ENCODE results near the gene MYLK. TPM values are rescaled to one million over a fixed set of nuclear protein-coding genes. Genes with fewer than 3 reads are reported as not detected.

Gene MYLK
- total RNA-seq, 2 experiments from 2014 or later = 0.22 TPM; not detected in 1

DNA sequence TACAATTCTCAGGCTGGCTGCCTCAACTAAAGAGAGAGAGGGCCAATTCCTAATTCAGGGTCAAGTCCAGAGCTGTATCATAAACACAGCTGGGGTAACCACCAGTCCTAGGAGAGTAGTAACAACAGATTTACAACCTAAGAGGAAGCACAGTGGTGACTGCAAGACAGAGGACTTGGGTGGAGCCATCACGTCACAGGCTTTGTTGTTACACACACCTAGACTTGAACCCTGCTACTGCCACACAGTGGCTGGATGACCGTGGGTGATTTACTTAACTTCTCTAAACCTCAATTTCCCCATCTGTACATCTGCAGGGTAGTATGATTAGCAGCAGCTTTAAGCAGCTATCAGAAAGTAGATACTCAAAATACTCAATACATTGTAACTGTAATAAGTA lies 78.6 kb downstream of the MYLK start:
- DNase-seq = no peak
- ChIA-PET CTCF (interaction anchor here (1.1 kb wide), 1 partner anchor 23 kb away, joined by 3 read pairs; no protein-coding TSS in a partner anchor), POLR2A (no interaction called here)
- Mint-ChIP-seq H3K27me3 (peaks cover 4% of the 10 kb centered on the region), H3K27ac (no peak overlapping the region), H3K4me1 (ENCODE audit: low read depth) (no peaks in the 10 kb centered on the region), H3K9me3 (no peaks in the 10 kb centered on the region), H3K4me3 (no peak overlapping the region), H3K36me3 (ENCODE audit: low read depth) (no peaks in the 10 kb centered on the region)
- H3K9me3 ChIP-seq (ENCODE audit: control insufficient read depth in 1 of 2, insufficient read depth in 1 of 2, low read length in 2 of 2) = no peaks in the 10 kb centered on the region
- H3K27me3 ChIP-seq (ENCODE audit: control insufficient read depth in 1 of 2, insufficient read depth in 2 of 2, low read length in 2 of 2) = peaks cover 0 to 3% of the 10 kb centered on the region in 2 experiments
- H3K4me3 ChIP-seq (ENCODE audit: low read length) = no peak overlapping the region
- H3K27ac ChIP-seq (ENCODE audit: low read depth in 1 of 2, low read length in 2 of 2) = no peak overlapping the region
- H3K36me3 ChIP-seq (ENCODE audit: insufficient read depth, low read length) = no peaks in the 10 kb centered on the region
- ATAC-seq (ENCODE audit: poor library complexity) = no peak
- H3K4me1 ChIP-seq (ENCODE audit: insufficient read depth, low read length) = no peaks in the 10 kb centered on the region
- TF ChIP-seq, protein P1, sequence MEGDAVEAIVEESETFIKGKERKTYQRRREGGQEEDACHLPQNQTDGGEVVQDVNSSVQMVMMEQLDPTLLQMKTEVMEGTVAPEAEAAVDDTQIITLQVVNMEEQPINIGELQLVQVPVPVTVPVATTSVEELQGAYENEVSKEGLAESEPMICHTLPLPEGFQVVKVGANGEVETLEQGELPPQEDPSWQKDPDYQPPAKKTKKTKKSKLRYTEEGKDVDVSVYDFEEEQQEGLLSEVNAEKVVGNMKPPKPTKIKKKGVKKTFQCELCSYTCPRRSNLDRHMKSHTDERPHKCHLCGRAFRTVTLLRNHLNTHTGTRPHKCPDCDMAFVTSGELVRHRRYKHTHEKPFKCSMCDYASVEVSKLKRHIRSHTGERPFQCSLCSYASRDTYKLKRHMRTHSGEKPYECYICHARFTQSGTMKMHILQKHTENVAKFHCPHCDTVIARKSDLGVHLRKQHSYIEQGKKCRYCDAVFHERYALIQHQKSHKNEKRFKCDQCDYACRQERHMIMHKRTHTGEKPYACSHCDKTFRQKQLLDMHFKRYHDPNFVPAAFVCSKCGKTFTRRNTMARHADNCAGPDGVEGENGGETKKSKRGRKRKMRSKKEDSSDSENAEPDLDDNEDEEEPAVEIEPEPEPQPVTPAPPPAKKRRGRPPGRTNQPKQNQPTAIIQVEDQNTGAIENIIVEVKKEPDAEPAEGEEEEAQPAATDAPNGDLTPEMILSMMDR (IDR thresholded peaks at IDR 0.05) = no peak
- intact Hi-C loops (cut with DNase I, micrococcal nuclease) = no loop called here

DNA sequence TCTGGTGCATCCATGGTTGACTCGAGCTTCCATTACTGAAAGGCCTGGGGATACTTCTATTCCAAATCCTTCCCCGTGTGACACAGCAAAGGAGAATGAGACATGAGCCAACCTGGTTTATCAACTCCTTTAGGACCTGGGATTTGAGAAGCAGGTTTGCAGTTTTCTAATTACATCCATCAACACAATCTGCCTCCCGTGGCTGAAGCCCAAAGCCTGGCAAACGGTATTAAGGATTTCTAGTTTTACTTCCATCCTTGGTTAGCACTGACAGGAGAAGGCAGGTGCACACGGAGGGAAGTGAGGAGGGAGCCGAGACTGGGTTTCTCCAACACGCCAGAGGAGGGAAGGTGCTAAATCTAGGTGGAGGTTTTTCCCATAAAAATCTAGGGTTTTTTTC lies 79.0 kb downstream of the MYLK start:
- ChIA-PET POLR2A (no interaction called here), CTCF (no interaction called here)
- H3K36me3 ChIP-seq (ENCODE audit: insufficient read depth, low read length) = no peaks in the 10 kb centered on the region
- TF ChIP-seq, protein P1 (IDR thresholded peaks at IDR 0.05) = no peak
- Mint-ChIP-seq H3K36me3 (ENCODE audit: low read depth) (no peaks in the 10 kb centered on the region), H3K4me1 (ENCODE audit: low read depth) (no peaks in the 10 kb centered on the region), H3K27me3 (peaks cover 4% of the 10 kb centered on the region), H3K4me3 (no peak overlapping the region), H3K9me3 (no peaks in the 10 kb centered on the region), H3K27ac (no peak overlapping the region)
- H3K27me3 ChIP-seq (ENCODE audit: control insufficient read depth in 1 of 2, insufficient read depth in 2 of 2, low read length in 2 of 2) = peaks cover 0 to 3% of the 10 kb centered on the region in 2 experiments
- H3K27ac ChIP-seq (ENCODE audit: low read depth in 1 of 2, low read length in 2 of 2) = no peak overlapping the region
- no peak for DNase-seq
- intact Hi-C loops (cut with DNase I, micrococcal nuclease) = no loop called here
- H3K9me3 ChIP-seq (ENCODE audit: control insufficient read depth in 1 of 2, insufficient read depth in 1 of 2, low read length in 2 of 2) = no peaks in the 10 kb centered on the region
- no peak for ATAC-seq (ENCODE audit: poor library complexity)
- no peaks in the 10 kb centered on the region for H3K4me1 ChIP-seq (ENCODE audit: insufficient read depth, low read length)
- H3K4me3 ChIP-seq (ENCODE audit: low read length) = no peak overlapping the region

DNA sequence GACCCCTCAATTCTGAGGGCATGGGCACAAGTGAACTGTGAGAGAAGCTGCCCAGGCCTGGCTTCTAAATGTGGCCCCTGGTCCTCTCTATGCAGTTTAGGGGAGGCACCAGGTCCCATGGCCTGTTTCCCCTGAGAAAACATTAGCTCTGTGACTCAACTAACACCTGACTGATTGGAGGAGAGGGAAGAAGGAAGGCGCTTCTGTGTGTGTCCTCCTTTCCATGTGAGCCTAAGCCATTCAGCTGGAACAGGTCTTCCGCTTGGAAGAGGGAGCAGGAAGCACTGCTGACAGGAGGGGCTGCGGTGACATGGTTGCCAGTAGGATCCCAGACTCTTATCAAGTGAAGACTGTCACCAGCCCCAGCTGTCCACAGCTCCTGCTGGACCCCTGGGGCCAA lies 79.5 kb downstream of the MYLK start:
- H3K27me3 Mint-ChIP-seq = peaks cover 4% of the 10 kb centered on the region
- Histone ChIP-seq H3K4me3 (ENCODE audit: low read length) (no peak overlapping the region), H3K27me3 (ENCODE audit: control insufficient read depth in 1 of 2, insufficient read depth in 2 of 2, low read length in 2 of 2) (peaks cover 0 to 3% of the 10 kb centered on the region in 2 experiments), H3K9me3 (ENCODE audit: control insufficient read depth in 1 of 2, insufficient read depth in 1 of 2, low read length in 2 of 2) (no peaks in the 10 kb centered on the region), H3K27ac (ENCODE audit: low read depth in 1 of 2, low read length in 2 of 2) (no peak overlapping the region), H3K36me3 (ENCODE audit: insufficient read depth, low read length) (no peaks in the 10 kb centered on the region), H3K4me1 (ENCODE audit: insufficient read depth, low read length) (no peaks in the 10 kb centered on the region)
- no peaks in the 10 kb centered on the region for H3K4me1 Mint-ChIP-seq (ENCODE audit: low read depth)
- H3K36me3 Mint-ChIP-seq (ENCODE audit: low read depth) = no peaks in the 10 kb centered on the region
- intact Hi-C loops (cut with DNase I, micrococcal nuclease) = no loop called here
- CTCF ChIA-PET = no interaction called here
- H3K27ac Mint-ChIP-seq = no peak overlapping the region
- POLR2A ChIA-PET = no interaction called here
- ATAC-seq (ENCODE audit: poor library complexity) (no peak), DNase-seq (no peak)
- H3K9me3 Mint-ChIP-seq = no peaks in the 10 kb centered on the region
- TF ChIP-seq, protein P1 (IDR thresholded peaks at IDR 0.05) = no peak
- no peak overlapping the region for H3K4me3 Mint-ChIP-seq
